SW 1271 (cell line): Measurements from ENCODE around the gene C22orf23.
"Not testable (repeated sequence)": the region's sequence is repeated elsewhere in the genome, so short reads cannot be mapped to it uniquely, and the experiment has no call there.

Experiments used
- DNase-seq, 2 experiments: peaks; one replicate each; lab custom pipeline; 2025; lab: John Stamatoyannopoulos, UW

The C22orf23 gene

DNA sequence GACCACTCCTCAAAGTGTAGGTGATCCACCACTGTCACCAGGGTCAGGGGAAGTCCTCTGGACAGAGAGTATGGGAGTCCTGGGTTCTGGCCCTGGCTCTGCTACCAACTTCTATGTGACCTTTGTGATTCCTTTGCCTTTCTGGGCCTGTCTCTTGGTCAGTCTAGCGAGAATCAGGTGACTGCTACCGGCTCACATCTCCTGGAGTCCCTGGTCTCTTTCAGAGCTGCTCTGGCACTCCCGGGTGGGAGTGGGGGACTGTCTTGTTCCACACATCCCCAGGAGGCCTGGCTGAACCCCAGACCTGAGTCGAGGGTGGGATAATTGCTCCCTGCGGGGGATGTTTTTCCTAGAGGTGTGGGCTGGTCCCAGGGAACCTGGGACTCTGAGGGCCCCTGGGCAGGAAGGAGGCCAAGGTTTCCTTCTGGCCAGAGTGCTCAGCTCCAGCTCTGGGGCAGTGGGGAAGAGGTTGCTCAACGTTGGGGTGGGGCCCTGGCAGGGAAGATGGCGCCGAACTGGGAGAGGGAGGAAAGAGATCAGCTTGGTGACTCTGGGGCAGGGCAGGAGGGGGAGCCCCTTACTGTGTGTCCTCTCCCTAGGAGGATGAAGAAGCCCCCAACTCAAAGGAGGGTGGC, 28.9 kb upstream of the C22orf23 start:
- DNase-seq = no peak

- DNase-seq = no peak
Measured at GRCh38 chr22:37981282-37982011, 28.0 kb upstream of the C22orf23 start.

DNA sequence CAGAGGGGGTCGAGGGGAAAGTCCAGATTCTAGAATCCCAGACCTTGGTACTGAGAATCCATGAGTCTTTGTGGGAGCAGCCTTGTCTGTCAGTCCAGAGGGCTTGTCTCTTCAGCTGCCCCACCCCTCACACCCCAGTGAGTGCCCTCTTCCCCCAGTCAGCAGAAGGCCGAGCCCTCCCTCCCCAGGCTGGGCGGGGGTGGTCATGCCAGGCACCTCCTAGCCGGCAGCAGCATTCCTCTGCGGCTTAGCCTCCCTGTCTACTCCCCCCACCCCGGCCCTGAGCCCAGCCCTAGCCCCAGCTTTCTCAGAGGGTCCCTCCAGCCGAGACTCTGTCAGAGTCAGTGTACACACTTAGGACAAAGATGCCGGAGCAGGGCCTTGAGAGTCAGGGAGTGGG, 26.4 kb upstream of the C22orf23 start:
- DNase-seq = no peak

- DNase-seq = no peak
Measured at GRCh38 chr22:37976547-37976946, 23.1 kb upstream of the C22orf23 start.

- not testable (repeated sequence) for DNase-seq
Measured at GRCh38 chr22:37976022-37976421, 22.6 kb upstream of the C22orf23 start.

GRCh38 chr22:37975153-37975552, 21.8 kb upstream of the C22orf23 start:
- no peak for DNase-seq

DNA sequence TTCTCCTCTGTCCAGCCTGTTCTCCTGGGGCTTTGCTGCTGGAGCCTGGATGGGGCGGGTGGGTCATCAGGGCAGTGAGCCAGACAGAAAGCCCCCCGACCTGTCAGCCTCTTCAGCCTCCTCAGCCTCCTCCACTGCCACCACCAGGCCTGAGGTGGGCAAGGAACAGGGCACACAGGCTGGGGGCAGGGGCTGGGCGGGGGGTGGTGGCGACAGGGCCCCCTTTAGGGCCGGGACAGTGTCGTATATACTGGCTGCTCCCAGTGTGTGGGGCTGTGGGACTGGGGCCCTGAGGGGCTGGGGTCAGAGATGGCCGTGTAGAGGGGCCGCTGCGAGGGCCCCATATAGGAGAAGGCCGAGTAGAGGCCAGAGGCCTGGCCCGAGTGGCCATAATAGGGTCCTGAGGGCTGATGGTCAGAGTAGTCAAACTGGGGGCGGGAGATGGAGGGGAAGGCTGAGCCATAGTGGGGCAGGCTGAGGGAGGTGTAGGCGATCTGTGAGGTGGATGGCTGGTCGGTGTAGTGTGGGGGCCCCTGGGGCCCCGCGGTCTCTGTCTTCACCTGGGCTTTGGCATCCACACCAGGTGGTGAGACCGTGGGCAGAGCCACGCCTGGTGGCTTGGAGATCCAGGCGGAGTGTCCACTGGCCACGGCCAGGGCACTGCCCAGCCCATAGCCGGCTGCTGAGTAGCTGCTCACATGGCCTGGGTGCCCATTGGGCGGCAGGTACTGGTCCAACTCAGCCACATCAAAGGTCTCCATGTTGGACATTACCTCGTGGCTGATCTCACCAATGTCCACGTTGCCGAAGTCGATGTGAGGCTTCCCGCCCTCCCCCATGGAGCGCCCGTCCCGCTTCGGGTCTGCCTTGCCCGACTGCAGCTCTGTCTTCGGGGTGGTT, 20.1 kb upstream of the C22orf23 start:
- no peak for DNase-seq

GRCh38 chr22:37972527-37972926, 19.1 kb upstream of the C22orf23 start:
- no peak for DNase-seq

GRCh38 chr22:37971475-37972434, 18.4 kb upstream of the C22orf23 start:
- no peak for DNase-seq

DNA sequence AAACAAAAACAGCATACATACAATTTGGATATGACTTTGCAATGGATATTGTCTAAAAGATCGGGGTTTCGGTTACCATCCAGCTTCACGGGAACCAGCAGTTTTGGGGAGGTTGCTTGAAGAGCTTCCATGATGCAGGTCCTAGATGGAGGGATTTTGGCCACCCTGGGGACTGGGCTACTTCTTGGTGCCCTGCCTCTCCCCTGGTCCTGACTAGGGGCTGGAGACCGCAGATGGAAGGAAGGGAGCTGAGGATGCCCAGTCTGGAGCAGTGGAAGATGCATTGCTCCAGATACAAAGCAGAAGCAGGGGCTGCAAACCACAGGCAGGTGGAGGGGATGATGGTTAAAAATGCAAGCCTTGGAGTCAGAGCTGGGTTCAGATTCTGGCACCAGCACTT, 17.5 kb upstream of the C22orf23 start:
- no peak for DNase-seq

DNA sequence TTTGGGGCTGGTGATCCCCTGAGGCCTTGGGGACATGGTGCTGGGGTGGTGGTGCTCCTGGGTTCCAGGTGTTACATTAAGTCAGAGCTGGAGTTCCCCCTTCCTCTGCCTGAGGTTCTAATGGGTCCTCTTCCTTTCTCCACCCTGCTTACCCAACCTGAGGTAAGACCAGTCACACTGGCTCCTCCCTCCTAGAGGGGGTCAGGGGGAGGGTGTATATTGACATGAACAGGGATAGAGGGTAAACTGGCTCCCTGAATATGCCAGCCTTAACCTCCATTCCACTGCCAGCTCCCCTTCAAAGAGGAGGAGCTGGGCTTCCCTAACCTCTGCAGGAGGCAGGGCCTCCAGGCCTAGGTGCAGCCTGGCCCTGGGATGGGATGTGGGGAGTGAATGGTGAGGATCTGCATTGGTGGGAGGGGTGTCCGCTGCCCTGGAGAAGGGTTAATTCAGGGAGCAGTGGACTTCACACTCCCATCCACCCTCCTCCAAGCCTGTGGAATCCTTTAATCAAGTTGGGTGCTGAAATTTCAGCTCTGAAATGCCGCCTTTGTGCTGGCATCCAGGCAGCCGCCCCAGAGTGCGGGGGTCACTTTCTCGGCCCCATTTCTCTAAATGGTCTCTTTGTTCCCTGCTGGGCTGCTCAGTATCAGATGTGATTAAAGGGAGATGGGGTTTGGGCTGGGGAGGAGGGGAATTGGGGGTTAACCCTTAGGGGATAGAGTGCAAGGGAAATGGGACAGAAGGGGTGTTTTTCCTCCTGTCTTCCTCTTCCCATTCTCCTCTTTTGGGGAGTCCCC, 15.3 kb upstream of the C22orf23 start:
- no peak for DNase-seq

GRCh38 chr22:37967637-37968451, 14.4 kb upstream of the C22orf23 start:
- DNase-seq = no peak

- no peak for DNase-seq
Measured at GRCh38 chr22:37967147-37967546, 13.7 kb upstream of the C22orf23 start.

GRCh38 chr22:37965940-37966664, 12.7 kb upstream of the C22orf23 start:
- DNase-seq = no peak

DNA sequence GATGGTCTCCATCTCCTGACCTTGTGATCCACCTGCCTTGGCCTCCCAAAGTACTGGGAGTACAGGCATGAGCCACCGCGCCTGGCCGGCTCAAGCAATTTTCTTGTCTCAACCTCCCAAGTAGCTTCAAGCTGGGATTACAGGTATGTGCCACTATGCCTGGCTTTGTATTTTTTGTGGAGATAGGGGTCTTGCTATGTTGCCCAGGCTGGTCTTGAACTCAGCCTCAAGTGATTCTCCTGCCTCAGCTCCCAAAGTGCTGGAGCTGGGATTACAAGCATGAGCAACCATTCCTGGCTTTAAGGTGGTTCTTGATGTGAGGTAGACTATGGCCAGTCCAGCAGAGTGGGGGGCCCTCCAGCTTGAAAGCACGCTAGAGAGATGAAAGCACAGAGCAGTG, 7.7 kb upstream of the C22orf23 start:
- DNase-seq = no peak

DNA sequence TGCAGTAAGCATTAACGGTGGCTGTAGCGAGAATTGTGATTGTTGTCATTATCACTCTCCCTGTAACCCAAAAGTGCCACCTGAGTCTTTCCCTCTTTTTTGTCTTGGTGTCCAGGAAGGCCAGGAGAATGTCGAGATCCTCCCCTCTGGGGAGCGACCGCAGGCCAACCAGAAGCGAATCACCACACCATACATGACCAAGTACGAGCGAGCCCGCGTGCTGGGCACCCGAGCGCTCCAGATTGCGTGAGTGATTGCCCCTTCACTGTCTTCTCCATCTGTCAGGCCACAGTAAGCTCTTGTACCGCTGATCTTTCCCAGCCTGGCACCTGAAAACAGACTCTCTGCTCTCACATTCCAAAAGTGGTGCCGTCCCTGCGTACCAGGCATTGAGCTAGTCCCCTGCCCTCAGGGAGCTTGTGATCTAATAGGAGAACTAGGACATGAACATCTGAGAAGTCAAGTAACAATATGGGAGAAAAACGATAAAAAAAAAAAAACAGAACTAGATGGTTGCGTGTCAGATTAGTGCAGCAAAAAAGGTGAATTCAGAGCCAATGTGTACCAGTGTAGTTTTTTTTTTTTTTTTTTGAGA, 5.9 kb upstream of the C22orf23 start:
- no peak for DNase-seq

- DNase-seq = no peak
Measured at GRCh38 chr22:37957232-37957631, 3.8 kb upstream of the C22orf23 start.

DNA sequence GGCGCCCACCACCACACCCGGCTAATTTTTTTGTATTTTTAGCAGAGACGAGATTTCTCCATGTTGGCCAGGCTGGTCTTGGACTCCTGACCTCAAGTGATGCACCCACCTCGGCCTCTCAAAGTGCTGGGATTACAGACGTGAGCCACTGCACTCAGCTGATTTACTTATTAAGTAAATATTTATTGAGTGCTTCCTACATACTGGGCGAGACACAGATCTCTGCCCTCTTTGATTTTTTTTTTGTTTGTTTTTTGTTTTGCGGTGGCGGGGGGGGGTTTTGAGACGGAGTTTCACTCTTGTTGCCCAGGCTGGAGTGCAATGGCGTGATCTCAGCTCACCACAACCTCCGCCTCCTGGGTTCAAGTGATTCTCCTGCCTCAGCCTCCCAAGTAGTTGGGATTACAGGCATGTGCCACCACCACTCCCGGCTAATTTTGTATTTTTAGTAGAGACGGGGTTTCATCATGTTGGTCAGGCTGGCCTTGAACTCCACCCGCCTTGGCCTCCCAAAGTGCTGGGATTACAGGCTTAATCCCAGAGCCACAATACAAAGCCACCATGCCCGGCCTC, 2.5 kb upstream of the C22orf23 start:
- DNase-seq = not testable (repeated sequence)
